GM23338 (cell line): ENCODE results near the gene PPM1H. TPM values are rescaled to one million over a fixed set of nuclear protein-coding genes. Genes with fewer than 3 reads are reported as not detected.

ENCODE experiments used
- ATAC-seq: fragments of 200-7000 bp; cut with Tn5 transposase; 3 replicates; pipeline ENCODE4 v1.9.1; 2020
- DNase-seq: peaks from one replicate; pipeline ENCODE4 v3.0.0-alpha.2; 2015; ENCODE audit warnings: low spot score
- H2AFZ ChIP-seq: fragments of 200-600 bp; sonication (generic); 2 replicates; pipeline ENCODE4 v1.8.0; 2016; ENCODE audit warnings: antibody characterized with exemption, mild to moderate bottlenecking, moderate library complexity
- H3F3A ChIP-seq: fragments of 200-600 bp; sonication (generic); replicated peaks from 2 replicates; pipeline ENCODE4 v1.8.0; 2017; ENCODE audit warnings: antibody characterized with exemption, mixed run types, low read depth
- H3K27ac ChIP-seq: fragments of 200-600 bp; sonication (generic); 2 replicates; pipeline ENCODE4 v1.6.1; 2016; ENCODE audit warnings: low read depth
- H3K27me3 ChIP-seq: fragments of 200-600 bp; sonication (generic); 2 replicates; pipeline ENCODE4 v1.8.0; 2016; ENCODE audit warnings: mild to moderate bottlenecking, mixed run types, moderate library complexity; ENCODE audit not compliant: insufficient read depth
- H3K36me3 ChIP-seq: fragments of 200-600 bp; sonication (generic); 2 replicates; pipeline ENCODE4 v1.8.0; 2016; ENCODE audit warnings: mild to moderate bottlenecking; ENCODE audit not compliant: insufficient read depth
- H3K4me1 ChIP-seq: fragments of 200-600 bp; sonication (generic); 2 replicates; pipeline ENCODE4 v1.8.0; 2016; ENCODE audit warnings: mild to moderate bottlenecking, moderate library complexity; ENCODE audit not compliant: insufficient read depth
- H3K4me2 ChIP-seq: fragments of 200-600 bp; sonication (generic); 2 replicates; pipeline ENCODE4 v1.7.1; 2017; ENCODE audit warnings: mixed run types
- H3K4me3 ChIP-seq: fragments of 200-600 bp; sonication (generic); 2 replicates; pipeline ENCODE4 v1.6.1; 2016; ENCODE audit warnings: mixed run types
- H3K79me2 ChIP-seq: fragments of 200-600 bp; sonication (generic); replicated peaks from 2 replicates; pipeline ENCODE4 v1.8.0; 2017; ENCODE audit warnings: mild to moderate bottlenecking; ENCODE audit not compliant: insufficient read depth
- H3K9me2 ChIP-seq: fragments of 200-600 bp; sonication (generic); 2 replicates; pipeline ENCODE4 v1.8.0; 2017; ENCODE audit not compliant: insufficient read depth
- H4K20me1 ChIP-seq: fragments of 200-600 bp; sonication (generic); replicated peaks from 2 replicates; pipeline ENCODE4 v1.8.0; 2017; ENCODE audit warnings: mild to moderate bottlenecking; ENCODE audit not compliant: insufficient read depth
- H3K27ac Mint-ChIP-seq: 2 replicates; pipeline ENCODE4 v1.8.0; 2020; ENCODE audit warnings: inconsistent platforms, mild to moderate bottlenecking, moderate library complexity, mixed read lengths
- H3K27me3 Mint-ChIP-seq: 3 replicates; pipeline ENCODE4 v1.8.0; 2022; ENCODE audit warnings: low read depth, mild to moderate bottlenecking, moderate library complexity, mixed read lengths, inconsistent platforms; ENCODE audit not compliant: insufficient read depth, poor library complexity
- H3K36me3 Mint-ChIP-seq: 3 replicates; pipeline ENCODE4 v1.8.0; 2021; ENCODE audit warnings: low read depth, mild to moderate bottlenecking, inconsistent platforms, moderate library complexity, mixed read lengths
- H3K4me1 Mint-ChIP-seq: 3 replicates; pipeline ENCODE4 v1.8.0; 2020; ENCODE audit warnings: mild to moderate bottlenecking, inconsistent platforms, mixed read lengths
- H3K4me3 Mint-ChIP-seq: 3 replicates; pipeline ENCODE4 v1.8.0; 2021; ENCODE audit warnings: moderate library complexity, mild to moderate bottlenecking, inconsistent platforms, mixed read lengths
- H3K9me3 Mint-ChIP-seq: 3 replicates; pipeline ENCODE4 v1.8.0; 2020; ENCODE audit warnings: moderate library complexity, mild to moderate bottlenecking, inconsistent platforms, mixed read lengths
- CREB1 ChIP-seq: fragments of 250-450 bp; sonication (Bioruptor Pico); IDR thresholded peaks from 2 replicates; pipeline ENCODE4 v1.5.0; 2020; ENCODE audit warnings: low read depth, mild to moderate bottlenecking, moderate library complexity
- CTCF ChIP-seq, 2 experiments: fragments of 200-600 bp in 1 of 2; sonication (generic) in 1 of 2; conservative IDR thresholded peaks; 2 replicates each; pipeline versions ENCODE4 v1.5.1 to v1.6.1; 2016 to 2017; ENCODE audit warnings: antibody characterized with exemption in 2 of 2, low read depth in 2 of 2, mild to moderate bottlenecking in 2 of 2, moderate library complexity in 1 of 2
- ETS1 ChIP-seq: IDR thresholded peaks from 2 replicates; pipeline ENCODE4 v1.6.1; 2016; ENCODE audit warnings: antibody characterized with exemption
- EZH2 ChIP-seq: fragments of 200-600 bp; sonication (generic); IDR thresholded peaks from one replicate; pipeline ENCODE4 v1.8.0; 2017; ENCODE audit warnings: antibody characterized with exemption, mild to moderate bottlenecking, low read depth; ENCODE audit not compliant: unreplicated experiment
- EZH2phosphoT487 ChIP-seq: fragments of 200-600 bp; sonication (generic); IDR thresholded peaks from one replicate; pipeline ENCODE4 v1.8.1; 2018; ENCODE audit warnings: antibody characterized with exemption; ENCODE audit not compliant: unreplicated experiment
- NANOG ChIP-seq: IDR thresholded peaks from 2 replicates; pipeline ENCODE4 v1.6.1; 2016; ENCODE audit warnings: antibody characterized with exemption, borderline replicate concordance
- POLR2AphosphoS5 ChIP-seq: IDR thresholded peaks from 2 replicates; pipeline ENCODE4 v1.6.1; 2016; ENCODE audit warnings: antibody characterized with exemption, low read depth
- REST ChIP-seq: IDR thresholded peaks from one replicate; pipeline ENCODE4 v1.6.1; 2018; ENCODE audit warnings: antibody characterized with exemption; ENCODE audit not compliant: unreplicated experiment
- ZNF462 ChIP-seq: fragments of 250-450 bp; sonication (Bioruptor Pico); IDR thresholded peaks from 2 replicates; pipeline ENCODE4 v1.5.0; 2020; ENCODE audit warnings: mild to moderate bottlenecking, moderate library complexity
- polyA plus RNA-seq: library from polyadenylated mRNA; unstranded; fragments of >200 nt; fragmentation: Nextera tagmentation; extraction: Ambion mirVana; gene quantifications from 2 replicates; pipeline ENCODE4 v1.2.1, GENCODE V29; 2016
- total RNA-seq: library from RNA; depleted of rRNA; stranded (reverse); fragments of >200 nt; shearing (Covaris generic); gene quantifications from 2 replicates; pipeline ENCODE4 v1.2.3, GENCODE V29; 2014

Gene PPM1H
- total and polyA plus RNA-seq, 2 experiments from 2014 or later: 11.4 to 41.2 TPM

GRCh38 chr12:62907561-62907960 lies 27.4 kb downstream of the PPM1H start:
- no peaks in the 10 kb centered on the region for H3K9me3 Mint-ChIP-seq
- DNase-seq: no peak
- ATAC-seq: no peak; the same call in 2 of the 3 replicates
- Histone ChIP-seq H4K20me1 (peaks cover 6% of the 10 kb centered on the region), H3K27ac (no peak overlapping the region), H3K79me2 (peaks cover 76% of the 10 kb centered on the region), H3K4me3 (no peak overlapping the region), H3K9me2 (no peaks in the 10 kb centered on the region), H2AFZ (no peak overlapping the region), H3K4me2 (no peak overlapping the region), H3F3A (no peaks in the 10 kb centered on the region), H3K27me3 (no peaks in the 10 kb centered on the region), H3K36me3 (no peaks in the 10 kb centered on the region), H3K4me1 (no peaks in the 10 kb centered on the region)
- no peak overlapping the region for H3K27ac Mint-ChIP-seq
- H3K27me3 Mint-ChIP-seq: peaks cover 2% of the 10 kb centered on the region
- TF ChIP-seq EZH2phosphoT487: no peak
- H3K36me3 Mint-ChIP-seq: peaks cover 5% of the 10 kb centered on the region; the same call in 1 of the 3 replicates
- no peak overlapping the region for H3K4me3 Mint-ChIP-seq
- peaks cover 28% of the 10 kb centered on the region for H3K4me1 Mint-ChIP-seq

GRCh38 chr12:62907078-62907477 lies 27.9 kb downstream of the PPM1H start:
- Histone ChIP-seq H3K4me3 (no peak overlapping the region), H3K27me3 (no peaks in the 10 kb centered on the region), H4K20me1 (peaks cover 6% of the 10 kb centered on the region), H3K27ac (no peak overlapping the region), H3F3A (no peaks in the 10 kb centered on the region), H2AFZ (no peak overlapping the region), H3K79me2 (peaks cover 75% of the 10 kb centered on the region), H3K4me1 (no peaks in the 10 kb centered on the region), H3K36me3 (no peaks in the 10 kb centered on the region), H3K9me2 (no peaks in the 10 kb centered on the region), H3K4me2 (no peak overlapping the region)
- H3K9me3 Mint-ChIP-seq: no peaks in the 10 kb centered on the region
- H3K36me3 Mint-ChIP-seq: peaks cover 3% of the 10 kb centered on the region; the same call in 1 of the 3 replicates
- peaks cover 2% of the 10 kb centered on the region for H3K27me3 Mint-ChIP-seq
- H3K4me3 Mint-ChIP-seq: no peak overlapping the region
- H3K4me1 Mint-ChIP-seq: peaks cover 25% of the 10 kb centered on the region
- DNase-seq (no peak), ATAC-seq (no peak)
- H3K27ac Mint-ChIP-seq: no peak overlapping the region
- TF ChIP-seq CREB1 (CRISPR knock-in tag) (no peak), EZH2 (no peak), EZH2phosphoT487 (no peak), CTCF (conservative IDR thresholded peaks at IDR 0.05; ENCODE audit: low read depth in 2 of 2) (no peak), REST (no peak), ETS1 (no peak), POLR2AphosphoS5 (no peak), NANOG (no peak), ZNF462 (CRISPR knock-in tag) (no peak)
